Suppressor macrophage treated with lipopolysaccharide for 1 hour (primary cell): Measurements from ENCODE around the gene STX1B.

Experiments used
- DNase-seq, 3 donors: peaks; one replicate each; pipeline ENCODE4 v3.0.0-alpha.2; 2020 to 2022

Gene STX1B

GRCh38 chr16:30977502-30977901 is 32.9 kb downstream of the STX1B start:
- DNase-seq = peak in 1 of 3 donors; percentile 45

GRCh38 chr16:30976486-30976885 is 34.0 kb downstream of the STX1B start:
- DNase-seq = no peak

- no peak for DNase-seq
These were observed 36.1 kb downstream of the STX1B start for GRCh38 chr16:30974348-30974747.

GRCh38 chr16:30972872-30973271 is 37.6 kb downstream of the STX1B start:
- no peak for DNase-seq

- no peak for DNase-seq
These were observed 39.1 kb downstream of the STX1B start for GRCh38 chr16:30971298-30971697.

GRCh38 chr16:30969246-30969842 is 41.1 kb downstream of the STX1B start:
- DNase-seq = no peak

- no peak for DNase-seq
These were observed 42.6 kb downstream of the STX1B start for GRCh38 chr16:30967795-30968194.

- DNase-seq = no peak
These were observed 44.3 kb downstream of the STX1B start for GRCh38 chr16:30966033-30966619.

GRCh38 chr16:30965436-30965835 is 45.0 kb downstream of the STX1B start:
- DNase-seq = no peak

- DNase-seq = no peak
These were observed 45.7 kb downstream of the STX1B start for GRCh38 chr16:30964574-30965226.

- no peak for DNase-seq
These were observed 46.4 kb downstream of the STX1B start for GRCh38 chr16:30963925-30964511.

GRCh38 chr16:30961384-30961783 is 49.1 kb downstream of the STX1B start:
- DNase-seq = no peak

GRCh38 chr16:30958175-30959079 is 52.0 kb downstream of the STX1B start:
- peak; percentile 60 to 81 (median 64) for DNase-seq

- peak; percentile 97 to 99 (median 98) for DNase-seq
These were observed 52.8 kb downstream of the STX1B start, which contains the start of gene SETD1A for GRCh38 chr16:30957456-30958174. SETD1A (plus strand) TSS chr16:30957754; CDS start chr16:30958732, 978 bp downstream.

- peak; percentile 85 to 92 (median 88) for DNase-seq
These were observed 53.6 kb downstream of the STX1B start for GRCh38 chr16:30956601-30957455.

GRCh38 chr16:30954993-30955392 is 55.4 kb downstream of the STX1B start:
- DNase-seq = no peak

- peak; percentile 71 to 83 (median 71) for DNase-seq
These were observed 56.8 kb downstream of the STX1B start for GRCh38 chr16:30953511-30954124.

- DNase-seq = no peak
These were observed 57.3 kb downstream of the STX1B start for GRCh38 chr16:30953111-30953510.

GRCh38 chr16:30951750-30952149 is 58.7 kb downstream of the STX1B start:
- no peak for DNase-seq

GRCh38 chr16:30951193-30951592 is 59.2 kb downstream of the STX1B start:
- no peak for DNase-seq
